DOHH2 (cell line): ENCODE measurements around the gene MAP7D2.

Experiments
- EZH2phosphoT487 ChIP-seq: fragments of 200-600 bp; sonication (generic); IDR thresholded peaks from 2 replicates; pipeline ENCODE4 v1.6.1; 2017; ENCODE audit warnings: borderline replicate concordance, mild to moderate bottlenecking, antibody characterized with exemption, low read length, moderate library complexity, mixed read lengths
- TF ChIP-seq, protein P1 (sequence below): fragments of 200-600 bp; sonication (generic); IDR thresholded peaks from one replicate; pipeline ENCODE4 v1.5.1; 2014; ENCODE audit warnings: antibody characterized with exemption, mild to moderate bottlenecking, low read depth, low read length; ENCODE audit not compliant: poor library complexity, severe bottlenecking

DNA sequence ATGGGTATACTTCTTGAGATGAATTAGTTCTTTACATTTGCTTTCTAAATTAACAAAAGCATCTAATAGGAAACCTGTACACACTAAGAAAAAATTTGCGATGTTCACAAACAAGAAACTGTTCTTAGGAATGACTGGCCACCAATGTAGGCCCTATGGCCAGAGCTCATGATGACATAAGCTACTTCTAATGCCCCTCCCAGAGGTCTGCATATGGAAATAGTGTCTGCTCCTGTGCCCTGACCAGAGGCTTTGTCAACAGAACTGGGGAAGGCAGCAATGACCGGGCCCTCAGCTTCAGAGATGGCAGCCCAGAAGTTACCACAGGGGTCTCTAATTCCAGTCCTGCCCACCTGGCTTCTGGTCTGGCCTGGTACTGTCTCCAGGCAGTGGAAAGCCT is 110.8 kb downstream of the MAP7D2 start:
- TF ChIP-seq, protein P1, sequence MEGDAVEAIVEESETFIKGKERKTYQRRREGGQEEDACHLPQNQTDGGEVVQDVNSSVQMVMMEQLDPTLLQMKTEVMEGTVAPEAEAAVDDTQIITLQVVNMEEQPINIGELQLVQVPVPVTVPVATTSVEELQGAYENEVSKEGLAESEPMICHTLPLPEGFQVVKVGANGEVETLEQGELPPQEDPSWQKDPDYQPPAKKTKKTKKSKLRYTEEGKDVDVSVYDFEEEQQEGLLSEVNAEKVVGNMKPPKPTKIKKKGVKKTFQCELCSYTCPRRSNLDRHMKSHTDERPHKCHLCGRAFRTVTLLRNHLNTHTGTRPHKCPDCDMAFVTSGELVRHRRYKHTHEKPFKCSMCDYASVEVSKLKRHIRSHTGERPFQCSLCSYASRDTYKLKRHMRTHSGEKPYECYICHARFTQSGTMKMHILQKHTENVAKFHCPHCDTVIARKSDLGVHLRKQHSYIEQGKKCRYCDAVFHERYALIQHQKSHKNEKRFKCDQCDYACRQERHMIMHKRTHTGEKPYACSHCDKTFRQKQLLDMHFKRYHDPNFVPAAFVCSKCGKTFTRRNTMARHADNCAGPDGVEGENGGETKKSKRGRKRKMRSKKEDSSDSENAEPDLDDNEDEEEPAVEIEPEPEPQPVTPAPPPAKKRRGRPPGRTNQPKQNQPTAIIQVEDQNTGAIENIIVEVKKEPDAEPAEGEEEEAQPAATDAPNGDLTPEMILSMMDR = no peak
- no peak for TF ChIP-seq EZH2phosphoT487
